GM13976 (cell line): ENCODE data around the gene CEP85L.
A peak's percentile ranks its signal among the peaks of the same experiment; 100 is the strongest.

Experiments used
- DNase-seq: peaks from one replicate; pipeline ENCODE4 v3.0.0; 2012; ENCODE audit warnings: low spot score
- in situ Hi-C: fragments of 300-500 bp; cut with MboI; formaldehyde crosslinking; loops from one replicate; pipeline ENCODE4 v1.12.0; 2022; ENCODE audit warnings: low sequenced_read_pairs, mixed read lengths, inconsistent platforms; ENCODE audit not compliant: unreplicated experiment
- TF ChIP-seq, protein P1 (sequence below): IDR thresholded peaks from 2 replicates; pipeline ENCODE4 v1.5.1; 2012; ENCODE audit warnings: borderline replicate concordance, mild to moderate bottlenecking; ENCODE audit not compliant: insufficient read depth; ENCODE audit errors: extremely low read depth, missing control alignments, control extremely low read depth

Gene CEP85L

DNA sequence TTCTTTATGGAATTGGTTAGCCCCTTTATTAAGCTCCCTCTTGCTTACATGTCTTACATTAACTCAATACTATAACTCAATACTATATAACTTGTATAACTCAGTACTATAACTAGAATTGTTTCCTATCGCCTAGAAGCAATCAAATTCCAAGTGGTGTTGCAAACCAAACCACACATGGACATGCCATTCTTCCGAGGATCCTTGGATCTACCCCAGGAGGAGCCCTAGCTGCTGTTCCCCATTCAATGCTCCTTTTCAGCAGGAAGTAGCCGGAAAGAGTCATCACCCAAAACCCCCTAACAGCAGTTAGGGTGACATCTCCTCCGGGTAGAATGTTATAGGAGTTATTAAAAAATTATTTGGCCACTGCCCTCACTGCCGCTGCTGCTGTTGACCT is 62.8 kb downstream of the CEP85L start:
- TF ChIP-seq, protein P1, sequence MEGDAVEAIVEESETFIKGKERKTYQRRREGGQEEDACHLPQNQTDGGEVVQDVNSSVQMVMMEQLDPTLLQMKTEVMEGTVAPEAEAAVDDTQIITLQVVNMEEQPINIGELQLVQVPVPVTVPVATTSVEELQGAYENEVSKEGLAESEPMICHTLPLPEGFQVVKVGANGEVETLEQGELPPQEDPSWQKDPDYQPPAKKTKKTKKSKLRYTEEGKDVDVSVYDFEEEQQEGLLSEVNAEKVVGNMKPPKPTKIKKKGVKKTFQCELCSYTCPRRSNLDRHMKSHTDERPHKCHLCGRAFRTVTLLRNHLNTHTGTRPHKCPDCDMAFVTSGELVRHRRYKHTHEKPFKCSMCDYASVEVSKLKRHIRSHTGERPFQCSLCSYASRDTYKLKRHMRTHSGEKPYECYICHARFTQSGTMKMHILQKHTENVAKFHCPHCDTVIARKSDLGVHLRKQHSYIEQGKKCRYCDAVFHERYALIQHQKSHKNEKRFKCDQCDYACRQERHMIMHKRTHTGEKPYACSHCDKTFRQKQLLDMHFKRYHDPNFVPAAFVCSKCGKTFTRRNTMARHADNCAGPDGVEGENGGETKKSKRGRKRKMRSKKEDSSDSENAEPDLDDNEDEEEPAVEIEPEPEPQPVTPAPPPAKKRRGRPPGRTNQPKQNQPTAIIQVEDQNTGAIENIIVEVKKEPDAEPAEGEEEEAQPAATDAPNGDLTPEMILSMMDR: no peak
- DNase-seq: no peak
- in situ Hi-C loops: no loop called here

DNA sequence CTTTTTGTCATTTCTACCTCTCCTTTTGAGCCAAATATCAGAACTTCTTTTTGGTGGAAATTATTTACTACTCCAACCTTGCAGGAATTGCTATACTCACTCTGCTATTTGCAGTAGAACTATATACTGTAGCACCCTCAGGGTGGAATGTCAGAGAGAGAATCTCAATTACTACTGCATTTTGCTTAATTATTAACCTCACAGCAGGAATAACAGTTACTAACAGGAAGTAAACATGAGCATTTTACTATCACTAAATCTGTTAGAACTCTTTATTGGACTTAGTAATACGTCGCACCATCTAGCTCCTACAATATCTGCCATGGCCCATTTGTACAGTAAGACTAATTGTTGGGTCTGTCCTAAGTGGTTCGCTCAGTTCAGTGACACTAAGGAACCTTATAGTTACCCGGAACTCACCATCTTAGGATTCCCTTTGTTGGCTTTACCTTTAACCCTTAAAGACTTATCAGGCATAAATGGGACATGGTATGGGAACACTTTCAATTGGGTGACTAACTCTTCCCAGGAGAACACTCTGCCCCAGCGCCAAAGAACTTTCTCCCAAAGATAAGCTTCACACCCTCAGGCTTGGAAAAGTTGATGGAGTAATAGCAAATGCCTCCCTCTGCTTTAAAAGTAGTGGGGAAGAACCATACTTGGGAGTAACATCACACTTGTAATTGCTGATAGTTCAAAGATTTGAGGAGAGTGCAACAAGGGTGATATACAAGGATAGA is 64.5 kb downstream of the CEP85L start:
- in situ Hi-C loops: no loop called here
- TF ChIP-seq, protein P1: no peak
- no peak for DNase-seq

DNA sequence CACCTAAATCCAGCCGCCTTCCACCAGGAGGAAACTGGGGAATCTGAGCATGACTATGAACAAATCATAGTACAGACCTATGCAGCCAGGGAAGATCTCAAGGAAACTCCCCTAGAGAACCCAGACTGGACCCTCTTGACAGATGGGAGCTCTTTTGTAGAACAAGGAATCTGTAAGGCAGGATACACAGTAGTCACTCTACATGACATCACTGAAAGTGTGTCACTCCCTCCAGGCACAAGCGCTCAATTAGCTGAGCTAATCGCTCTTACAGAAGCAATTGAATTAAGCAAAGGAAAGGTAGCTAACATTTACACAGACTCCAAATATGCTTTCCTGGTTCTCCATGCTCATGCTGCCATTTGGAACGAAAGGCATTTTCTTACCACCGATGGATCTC is 66.5 kb downstream of the CEP85L start:
- in situ Hi-C loops: no loop called here
- DNase-seq: no peak

DNA sequence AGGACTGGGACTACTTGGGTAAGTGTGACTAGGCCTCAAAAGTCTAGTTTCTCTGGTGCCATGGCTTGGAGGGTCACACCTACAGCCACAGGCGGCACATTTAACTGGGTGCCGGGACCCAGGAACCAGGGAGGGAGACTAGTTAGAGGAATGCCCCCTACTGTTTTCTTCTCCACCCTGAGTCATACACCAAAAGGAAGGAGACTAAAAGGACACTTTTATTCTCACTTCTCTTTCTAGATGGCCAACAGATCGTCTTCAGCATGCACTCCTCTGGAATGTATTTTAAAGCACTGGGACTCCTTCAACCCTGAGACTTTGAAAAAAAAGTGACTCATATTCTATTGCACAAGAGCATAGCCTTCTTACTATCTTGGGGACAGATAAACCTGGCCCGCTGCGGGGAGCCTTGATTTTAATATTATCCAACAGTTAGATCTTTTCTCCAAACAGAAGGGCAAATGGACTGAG is 69.9 kb downstream of the CEP85L start:
- DNase-seq: no peak
- TF ChIP-seq, protein P1: no peak
- in situ Hi-C loops: no loop called here

More for the DNA sequence above, 66.5 kb downstream of the CEP85L start:
- TF ChIP-seq, protein P1: no peak

DNA sequence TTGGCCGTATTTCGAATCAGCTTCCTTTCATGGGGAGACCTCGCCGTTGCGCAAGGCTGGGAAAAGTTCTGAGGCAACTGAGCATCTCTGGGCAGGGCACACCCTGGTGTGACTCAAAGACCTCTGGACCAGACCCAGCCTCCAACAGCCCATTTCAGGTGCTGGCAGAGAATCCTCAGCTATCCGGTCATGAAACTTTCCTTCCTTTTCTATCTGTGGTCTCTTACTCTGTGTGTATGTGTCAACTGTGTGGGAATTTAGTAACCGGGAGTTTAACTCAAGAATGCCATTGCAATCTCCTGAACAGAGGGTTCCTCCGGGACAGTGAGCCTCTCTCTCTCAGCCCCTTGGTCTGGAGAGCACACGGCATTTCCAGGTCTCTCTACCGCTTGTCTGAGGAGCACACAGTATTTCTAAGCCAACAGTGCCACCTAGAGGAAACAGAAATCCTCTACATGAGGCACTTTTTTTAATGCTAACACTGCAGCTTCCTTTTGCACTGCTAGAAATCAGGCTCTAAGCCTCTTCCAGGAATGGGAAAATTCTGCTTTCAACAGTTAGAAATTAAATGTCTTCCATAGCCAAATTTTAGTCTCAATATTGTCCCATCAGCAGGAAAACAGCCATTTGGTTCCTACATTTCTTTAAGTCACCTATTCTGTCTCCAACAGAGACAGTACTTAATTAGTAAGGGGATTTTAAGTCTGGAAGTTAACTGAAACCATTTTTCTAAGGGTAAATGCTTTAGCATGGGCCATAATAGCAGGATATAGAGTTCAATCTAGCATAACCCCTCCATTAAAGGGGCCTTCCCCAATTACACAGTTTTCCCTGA is 70.6 kb downstream of the CEP85L start:
- TF ChIP-seq, protein P1: peak; percentile 20
- in situ Hi-C loops: no loop called here
- DNase-seq: peak; percentile 22

DNA sequence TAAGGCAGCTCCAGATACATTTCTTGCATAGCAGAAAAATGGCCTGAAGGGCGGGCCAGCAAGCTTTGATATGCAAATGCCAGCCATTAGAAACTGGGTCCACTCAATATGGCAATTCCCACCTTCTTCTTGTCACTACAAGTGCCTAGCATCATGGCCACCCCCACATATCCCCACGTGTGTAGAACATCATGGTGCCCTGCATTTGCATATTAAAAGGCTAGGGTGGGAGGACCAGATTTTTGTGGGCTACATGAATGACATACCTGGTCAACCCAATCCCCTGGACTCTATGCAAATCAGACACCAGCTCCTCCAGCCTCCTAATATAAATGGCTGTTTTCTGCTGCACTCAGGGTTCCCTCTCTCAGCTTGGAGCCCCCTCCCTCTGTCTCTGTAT is 71.6 kb downstream of the CEP85L start:
- DNase-seq: no peak
- in situ Hi-C loops: no loop called here
- TF ChIP-seq, protein P1: no peak
